K562 (cell line): Measurements from ENCODE around the gene RPS19BP1. TPM values are rescaled to one million over a fixed set of nuclear protein-coding genes. Genes with fewer than 3 reads are reported as not detected.
A peak's percentile ranks its signal among the peaks of the same experiment; 100 is the strongest.

Experiments
- ATAC-seq: fragments of 200-7000 bp; cut with Tn5 transposase; 3 replicates; pipeline ENCODE4 v1.9.1; 2020; ENCODE audit warnings: moderate library complexity
- BruUV-seq: library from RNA; stranded (reverse); fragments of 400-500 nt; replicated peaks from 2 replicates; lab custom pipeline; 2021; lab: Mats Ljungman, UMichigan
- CTCF ChIA-PET: fragments of 300-600 bp; formaldehyde crosslinking; extraction: SDS; loops from one replicate; lab custom pipeline; 2021; ENCODE audit warnings: low intra/inter-chr PET ratio; lab: Yijun Ruan, JAX
- POLR2A ChIA-PET: fragments of 300-600, 350-650 bp; sonication (Branson Sonifier 250); formaldehyde crosslinking; extraction: SDS; loops from one replicate; lab custom pipeline; 2021; ENCODE audit warnings: antibody characterized with exemption, inconsistent platforms; lab: Yijun Ruan, JAX
- DNase-seq, 4 experiments: peaks; one replicate each; pipeline versions ENCODE4 v3.0.0 to v3.0.0-alpha.2; 2011 to 2018; ENCODE audit warnings: low spot score in 3 of 4, mixed read lengths in 3 of 4; ENCODE audit errors: extremely low read depth in 1 of 4
- FAIRE-seq: peaks from 2 replicates; lab custom pipeline; 2011; peaks lifted over from hg19 to GRCh38; lab: Jason Lieb, UNC
- H2AFZ ChIP-seq: 2 replicates; pipeline ENCODE4 v1.6.0; 2011; ENCODE audit warnings: low read depth, low read length, control low read depth, inconsistent platforms
- H3K27ac ChIP-seq: fragments of 200-600 bp; 3 replicates; pipeline ENCODE4 v1.8.0; 2011; ENCODE audit warnings: low read depth, mild to moderate bottlenecking, control low read depth, inconsistent platforms, low read length, moderate library complexity, mixed read lengths; ENCODE audit errors: extremely low read depth
- H3K27me3 ChIP-seq, 2 experiments: fragments of 300-600 bp in 1 of 2; 2 replicates in 1 of 2; 3 replicates in 1 of 2; pipeline versions ENCODE4 v1.6.0 to v1.8.0; 2011; ENCODE audit warnings: inconsistent platforms in 2 of 2, low read length in 2 of 2, mild to moderate bottlenecking in 1 of 2, mixed read lengths in 1 of 2, moderate library complexity in 1 of 2; ENCODE audit not compliant: control insufficient read depth in 2 of 2, insufficient read depth in 2 of 2
- H3K36me3 ChIP-seq: fragments of 300-600 bp; 3 replicates; pipeline ENCODE4 v1.8.0; 2011; ENCODE audit warnings: mild to moderate bottlenecking, low read length, inconsistent platforms; ENCODE audit not compliant: control insufficient read depth, insufficient read depth
- H3K4me1 ChIP-seq, 2 experiments: fragments of 200-600 bp in 1 of 2; replicated peaks in 1 of 2; 2 replicates in 1 of 2; 3 replicates in 1 of 2; pipeline versions ENCODE4 v1.5.1 to v1.8.0; 2011; ENCODE audit warnings: inconsistent platforms in 2 of 2, low read length in 2 of 2, mild to moderate bottlenecking in 1 of 2, mixed read lengths in 1 of 2, moderate library complexity in 1 of 2; ENCODE audit not compliant: control insufficient read depth in 2 of 2, insufficient read depth in 2 of 2
- H3K4me2 ChIP-seq: 2 replicates; pipeline ENCODE4 v1.6.1; 2011; ENCODE audit warnings: low read length, control low read depth, inconsistent platforms, mixed read lengths; ENCODE audit not compliant: insufficient read depth
- H3K4me3 ChIP-seq: fragments of 200-600 bp; sonication (generic), shearing (Covaris generic); 2 replicates; pipeline ENCODE4 v1.5.1; 2016; ENCODE audit warnings: control low read depth, inconsistent platforms
- H3K79me2 ChIP-seq: fragments of 200-600 bp; 3 replicates; pipeline ENCODE4 v1.8.0; 2011; ENCODE audit warnings: low read length, inconsistent platforms; ENCODE audit not compliant: control insufficient read depth, insufficient read depth
- H3K9ac ChIP-seq, 2 experiments: 2 replicates each; pipeline versions ENCODE4 v1.6.0 to v1.6.1; 2011; ENCODE audit warnings: low read depth in 2 of 2, low read length in 2 of 2, control low read depth in 1 of 2, inconsistent platforms in 1 of 2, mild to moderate bottlenecking in 1 of 2, mixed read lengths in 1 of 2; ENCODE audit not compliant: insufficient read depth in 1 of 2
- H3K9me1 ChIP-seq: one replicate; pipeline ENCODE4 v1.6.0; 2011; ENCODE audit warnings: inconsistent platforms, mild to moderate bottlenecking, low read length, moderate library complexity; ENCODE audit not compliant: control insufficient read depth, insufficient read depth
- H3K9me3 ChIP-seq: replicated peaks from 2 replicates; pipeline ENCODE4 v1.5.1; 2011; ENCODE audit warnings: low read depth, low read length, inconsistent platforms; ENCODE audit not compliant: control insufficient read depth, insufficient read depth
- H4K20me1 ChIP-seq: replicated peaks from 2 replicates; pipeline ENCODE4 v1.6.1; 2011; ENCODE audit warnings: low read length, inconsistent platforms, mixed read lengths; ENCODE audit not compliant: control insufficient read depth, insufficient read depth
- BHLHE40 ChIP-seq: IDR thresholded peaks from 2 replicates; pipeline ENCODE4 v1.6.1; 2011; ENCODE audit warnings: low read length, improper control_type of control experiment
- MTA3 ChIP-seq: fragments of 450-650 bp; formaldehyde crosslinking; IDR thresholded peaks from 2 replicates; pipeline ENCODE4 v1.6.1; 2017; ENCODE audit warnings: mild to moderate bottlenecking, borderline replicate concordance
- NFIC ChIP-seq: fragments of 450-650 bp; IDR thresholded peaks from 2 replicates; pipeline ENCODE4 v1.6.1; 2017; ENCODE audit warnings: mild to moderate bottlenecking, inconsistent platforms
- SAFB ChIP-seq: fragments of 200-400 bp; formaldehyde crosslinking; IDR thresholded peaks from 2 replicates; pipeline ENCODE4 v1.6.1; 2017; ENCODE audit warnings: low read depth, low read length, borderline replicate concordance
- TBL1XR1 ChIP-seq, 2 experiments: IDR thresholded peaks; 2 replicates each; pipeline ENCODE4 v1.6.1; 2012; ENCODE audit warnings: improper control_type of control experiment in 2 of 2, low read length in 2 of 2, mild to moderate bottlenecking in 1 of 2
- ZNF143 ChIP-seq: sonication (generic); formaldehyde crosslinking; IDR thresholded peaks from 2 replicates; pipeline ENCODE4 v1.9.0; 2022; ENCODE audit warnings: mild to moderate bottlenecking, missing genetic modification reagents
- WGBS: fragments of 100-300 bp; shearing (Covaris generic); methylation state at CpG from one replicate; pipeline ENCODE4 v1.1.6; 2016; ENCODE audit warnings: low coverage, mixed read lengths; ENCODE audit not compliant: insufficient coverage; ENCODE audit errors: missing lambda C conversion rate; 5-methylcytosine and 5-hydroxymethylcytosine counted together
- in situ Hi-C: fragments of 300-500 bp; cut with MboI; formaldehyde crosslinking; loops from 4 replicates; pipeline ENCODE4 v1.15.0; 2018; ENCODE audit warnings: inconsistent platforms, mixed read lengths
- intact Hi-C: fragments of 100-400 bp; cut with micrococcal nuclease; formaldehyde crosslinking; loops from 2 replicates; pipeline ENCODE4 v1.14.2; 2022
- polyA plus RNA-seq, 8 experiments: library from polyadenylated mRNA; depleted of rRNA in 4 of 8; stranded (reverse) in 5 of 8; unstranded in 3 of 8; fragments of >200 nt; fragmentation: Nextera tagmentation in 2 of 8; fragmentation: Illumina TruSeq in 1 of 8; extraction: Ambion mirVana in 2 of 8; extraction: Trizol in 1 of 8; gene quantifications; 2 replicates each; pipeline versions ENCODE4 v1.2.1 to v1.2.3, GENCODE V29; 2011 to 2014; ENCODE audit warnings: inconsistent platforms in 1 of 8, missing spikeins in 1 of 8
- total RNA-seq, 7 experiments: library from RNA; depleted of rRNA in 6 of 7; stranded (reverse); fragments of >200 nt in 6 of 7; fragmentation: Illumina TruSeq in 2 of 7; extraction: Trizol in 2 of 7; gene quantifications; 2 replicates each; pipeline versions ENCODE4 v1.2.1 to v1.2.3, GENCODE V29; 2011 to 2021; ENCODE audit warnings: low replicate concordance in 1 of 7
- TF ChIP-seq, protein P1 (sequence below): fragments of 450-650 bp; IDR thresholded peaks from 2 replicates; pipeline ENCODE4 v1.6.1; 2017; ENCODE audit warnings: antibody characterized with exemption

The RPS19BP1 gene
- total and polyA plus RNA-seq, 9 of the 15 experiments (the other 6 are each of a cell fraction or from before 2014, with no cell fraction given), result 3.0 to 223 (median 84.3) TPM

DNA sequence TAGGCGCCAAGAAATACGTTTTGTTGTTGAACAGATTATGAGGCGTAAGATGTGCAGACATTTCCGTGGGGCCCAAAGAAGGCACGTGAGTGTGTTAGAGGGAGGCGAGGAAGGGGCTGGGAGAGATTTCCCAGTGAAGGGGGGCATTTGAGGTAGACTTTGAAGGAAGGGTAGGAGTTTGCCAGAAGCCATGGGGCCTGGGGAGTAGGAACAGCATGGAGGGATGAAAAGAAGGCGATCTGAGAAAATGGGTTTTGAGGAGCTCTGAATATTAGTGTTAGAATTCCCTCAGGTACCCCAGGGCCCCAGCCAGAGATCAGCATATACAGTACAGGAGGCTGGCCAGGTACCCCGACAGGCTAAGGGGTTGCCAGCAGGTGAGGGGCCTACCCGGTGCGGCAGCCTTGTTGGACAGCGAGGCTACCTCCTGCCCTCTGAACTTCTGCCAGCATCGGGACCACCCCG lies 30.9 kb downstream of the RPS19BP1 start:
- no peak for FAIRE-seq
- Histone ChIP-seq H3K9ac (peak overlapping the region; percentile 66 to 88), H3K9me1 (no peaks in the 10 kb centered on the region), H2AFZ (peak overlapping the region; percentile 69), H4K20me1 (no peaks in the 10 kb centered on the region), H3K9me3 (no peaks in the 10 kb centered on the region), H3K27me3 (no peaks in the 10 kb centered on the region), H3K79me2 (peaks cover 46% of the 10 kb centered on the region), H3K4me3 (peak overlapping the region; percentile 96), H3K27ac (peak overlapping the region; percentile 49), H3K4me2 (peak overlapping the region; percentile 95), H3K4me1 (peaks cover 22 to 29% of the 10 kb centered on the region in 2 experiments), H3K36me3 (peaks cover 42% of the 10 kb centered on the region)
- ATAC-seq, result peak; percentile 55
- WGBS, result 15% methylated on average over 10 of the region's 13 CpGs
- DNase-seq, result no peak
- CTCF ChIA-PET, result no interaction called here
- intact Hi-C loops (no loop called here), in situ Hi-C loops (loop anchor here (10.0 kb wide), 1 partner anchor 327 kb away; no protein-coding TSS in a partner anchor)
- TSS peak; percentile 84 for BruUV-seq
- POLR2A ChIA-PET, result interaction anchor here (0.8 to 8.6 kb wide), 9 partner anchors 11 to 187 kb away, joined by 3 to 106 read pairs (median 6); partner anchors contain the start of genes ATF4 and RPL3
- TF ChIP-seq SAFB, result no peak
- 0 out of 2 replicates have a peak, but pooled peaks have one; percentile 28 for TF ChIP-seq ZNF143
- no peak for TF ChIP-seq TBL1XR1 (IDR thresholded peaks at IDR 0.05; ENCODE audit: low read length in 2 of 2)
- 0 out of 2 replicates have a peak, but pooled peaks have one; percentile 3 for TF ChIP-seq NFIC
- 0 out of 2 replicates have a peak, but pooled peaks have one; percentile 10 for TF ChIP-seq BHLHE40
- TF ChIP-seq MTA3, result 0 out of 2 replicates have a peak, but pooled peaks have one; percentile 16
- TF ChIP-seq, protein P1, sequence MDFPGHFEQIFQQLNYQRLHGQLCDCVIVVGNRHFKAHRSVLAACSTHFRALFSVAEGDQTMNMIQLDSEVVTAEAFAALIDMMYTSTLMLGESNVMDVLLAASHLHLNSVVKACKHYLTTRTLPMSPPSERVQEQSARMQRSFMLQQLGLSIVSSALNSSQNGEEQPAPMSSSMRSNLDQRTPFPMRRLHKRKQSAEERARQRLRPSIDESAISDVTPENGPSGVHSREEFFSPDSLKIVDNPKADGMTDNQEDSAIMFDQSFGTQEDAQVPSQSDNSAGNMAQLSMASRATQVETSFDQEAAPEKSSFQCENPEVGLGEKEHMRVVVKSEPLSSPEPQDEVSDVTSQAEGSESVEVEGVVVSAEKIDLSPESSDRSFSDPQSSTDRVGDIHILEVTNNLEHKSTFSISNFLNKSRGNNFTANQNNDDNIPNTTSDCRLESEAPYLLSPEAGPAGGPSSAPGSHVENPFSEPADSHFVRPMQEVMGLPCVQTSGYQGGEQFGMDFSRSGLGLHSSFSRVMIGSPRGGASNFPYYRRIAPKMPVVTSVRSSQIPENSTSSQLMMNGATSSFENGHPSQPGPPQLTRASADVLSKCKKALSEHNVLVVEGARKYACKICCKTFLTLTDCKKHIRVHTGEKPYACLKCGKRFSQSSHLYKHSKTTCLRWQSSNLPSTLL, result no peak
